ENCODE data around the gene ARL6IP4.
A peak's percentile ranks its signal among the peaks of the same experiment; 100 is the strongest.

ARL6IP4 gene

DNA sequence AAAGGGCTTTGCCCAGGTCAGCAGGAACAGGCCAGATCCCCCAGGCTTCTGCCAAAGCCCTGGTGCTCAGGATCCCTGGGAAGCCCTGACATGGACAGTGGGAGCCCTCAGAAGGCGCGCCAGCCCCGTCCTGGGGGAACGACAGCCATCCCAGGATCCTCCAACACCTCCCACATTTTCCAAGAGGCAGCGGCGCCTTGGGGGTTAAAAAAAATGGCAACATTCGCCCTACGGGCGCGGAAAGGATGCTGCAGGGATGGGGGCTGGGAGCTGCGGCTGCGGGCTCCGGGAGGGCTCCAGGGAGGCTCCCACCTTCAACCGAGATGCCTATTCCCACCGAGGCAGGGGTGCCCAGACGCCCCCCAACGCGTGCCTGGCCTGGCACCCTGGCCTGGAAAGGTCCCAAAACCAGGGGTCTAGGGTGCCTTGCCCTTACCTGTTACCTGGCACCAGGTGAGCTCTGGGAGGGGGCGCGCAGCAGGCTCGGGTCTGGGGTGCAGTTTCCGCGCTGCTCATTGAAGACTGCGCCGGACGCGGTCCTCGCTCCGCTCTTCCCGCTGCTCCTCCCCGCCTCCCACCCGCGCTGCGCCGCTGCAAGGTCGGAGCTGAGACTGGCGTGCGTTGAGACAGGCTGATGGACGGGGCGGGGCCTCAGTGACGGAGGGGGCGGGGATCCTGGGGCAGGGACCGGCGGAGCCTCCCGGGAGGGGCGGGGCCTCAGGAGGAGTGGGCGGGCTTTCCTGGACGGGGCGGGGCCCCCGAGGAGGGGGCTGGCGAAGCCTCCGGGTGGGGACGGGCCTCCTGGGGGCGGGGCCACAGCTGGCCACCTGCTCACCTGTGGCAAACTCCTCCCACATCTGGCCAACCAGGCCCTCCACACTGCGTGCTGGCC, 14.4 kb upstream of the ARL6IP4 start, which contains the start of gene ABCB9 (continued):
- TF ChIP-seq ZBTB7A (tag by site-specific recombination; IDR thresholded peaks at IDR 0.05; ENCODE audit: low read depth) (peak; percentile 66; the same call in 1 of the 2 replicates), ZBTB8A (tag by site-specific recombination; IDR thresholded peaks at IDR 0.05) (peak; percentile 68), GFI1B (tag by site-specific recombination; IDR thresholded peaks at IDR 0.05) (no peak), ZNF335 (tag by site-specific recombination; conservative IDR thresholded peaks at IDR 0.05) (peak; percentile 91), ZNF561 (tag by site-specific recombination; IDR thresholded peaks at IDR 0.05; ENCODE audit: borderline replicate concordance) (0 out of 2 replicates have a peak, but pooled peaks have one; percentile 31), TRIM28 (IDR thresholded peaks at IDR 0.05; ENCODE audit: borderline replicate concordance, low read length) (no peak), ZNF501 (tag by site-specific recombination; IDR thresholded peaks at IDR 0.05) (peak; percentile 93), ZBTB20 (tag by site-specific recombination; IDR thresholded peaks at IDR 0.05) (peak; percentile 72; the same call in 1 of the 2 replicates), ZNF391 (tag by site-specific recombination; IDR thresholded peaks at IDR 0.05; ENCODE audit: borderline replicate concordance, low read depth) (peak; percentile 35; the same call in 1 of the 2 replicates), SCRT2 (tag by site-specific recombination; IDR thresholded peaks at IDR 0.05) (peak; percentile 66; the same call in 1 of the 2 replicates), ZNF394 (tag by site-specific recombination; IDR thresholded peaks at IDR 0.05; ENCODE audit: borderline replicate concordance) (peak; percentile 39; the same call in 1 of the 2 replicates), SP3 (tag by site-specific recombination; IDR thresholded peaks at IDR 0.05) (peak; percentile 82), ZBTB17 (tag by site-specific recombination; IDR thresholded peaks at IDR 0.05) (peak; percentile 65), ZNF133 (tag by site-specific recombination; IDR thresholded peaks at IDR 0.05) (no peak), ZNF248 (tag by site-specific recombination; IDR thresholded peaks at IDR 0.05) (no peak), ZNF169 (tag by site-specific recombination; IDR thresholded peaks at IDR 0.05) (no peak), ZNF48 (tag by site-specific recombination; IDR thresholded peaks at IDR 0.05) (no peak), ZSCAN23 (tag by site-specific recombination; IDR thresholded peaks at IDR 0.05) (peak; percentile 51; the same call in 1 of the 2 replicates), ZSCAN30 (tag by site-specific recombination; IDR thresholded peaks at IDR 0.05) (peak; percentile 5; the same call in 1 of the 2 replicates), ZNF600 (tag by site-specific recombination; IDR thresholded peaks at IDR 0.05) (peak; percentile 87), YY1 (tag by site-specific recombination; IDR thresholded peaks at IDR 0.05) (peak; percentile 70; the same call in 1 of the 2 replicates), ZFP41 (tag by site-specific recombination; IDR thresholded peaks at IDR 0.05; ENCODE audit: borderline replicate concordance) (no peak)
- TF ChIP-seq, protein P1, sequence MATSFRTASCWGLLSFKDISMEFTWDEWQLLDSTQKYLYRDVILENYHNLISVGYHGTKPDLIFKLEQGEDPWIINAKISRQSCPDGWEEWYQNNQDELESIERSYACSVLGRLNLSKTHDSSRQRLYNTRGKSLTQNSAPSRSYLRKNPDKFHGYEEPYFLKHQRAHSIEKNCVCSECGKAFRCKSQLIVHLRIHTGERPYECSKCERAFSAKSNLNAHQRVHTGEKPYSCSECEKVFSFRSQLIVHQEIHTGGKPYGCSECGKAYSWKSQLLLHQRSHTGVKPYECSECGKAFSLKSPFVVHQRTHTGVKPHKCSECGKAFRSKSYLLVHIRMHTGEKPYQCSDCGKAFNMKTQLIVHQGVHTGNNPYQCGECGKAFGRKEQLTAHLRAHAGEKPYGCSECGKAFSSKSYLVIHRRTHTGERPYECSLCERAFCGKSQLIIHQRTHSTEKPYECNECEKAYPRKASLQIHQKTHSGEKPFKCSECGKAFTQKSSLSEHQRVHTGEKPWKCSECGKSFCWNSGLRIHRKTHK (tag by site-specific recombination; IDR thresholded peaks at IDR 0.05), result no peak
- TF ChIP-seq, protein P2, sequence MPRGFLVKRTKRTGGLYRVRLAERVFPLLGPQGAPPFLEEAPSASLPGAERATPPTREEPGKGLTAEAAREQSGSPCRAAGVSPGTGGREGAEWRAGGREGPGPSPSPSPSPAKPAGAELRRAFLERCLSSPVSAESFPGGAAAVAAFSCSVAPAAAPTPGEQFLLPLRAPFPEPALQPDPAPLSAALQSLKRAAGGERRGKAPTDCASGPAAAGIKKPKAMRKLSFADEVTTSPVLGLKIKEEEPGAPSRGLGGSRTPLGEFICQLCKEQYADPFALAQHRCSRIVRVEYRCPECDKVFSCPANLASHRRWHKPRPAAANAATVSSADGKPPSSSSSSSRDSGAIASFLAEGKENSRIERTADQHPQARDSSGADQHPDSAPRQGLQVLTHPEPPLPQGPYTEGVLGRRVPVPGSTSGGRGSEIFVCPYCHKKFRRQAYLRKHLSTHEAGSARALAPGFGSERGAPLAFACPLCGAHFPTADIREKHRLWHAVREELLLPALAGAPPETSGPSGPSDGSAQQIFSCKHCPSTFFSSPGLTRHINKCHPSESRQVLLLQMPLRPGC (tag by site-specific recombination; IDR thresholded peaks at IDR 0.05), result 0 out of 2 replicates have a peak, but pooled peaks have one; percentile 39
- TF ChIP-seq, protein P3, sequence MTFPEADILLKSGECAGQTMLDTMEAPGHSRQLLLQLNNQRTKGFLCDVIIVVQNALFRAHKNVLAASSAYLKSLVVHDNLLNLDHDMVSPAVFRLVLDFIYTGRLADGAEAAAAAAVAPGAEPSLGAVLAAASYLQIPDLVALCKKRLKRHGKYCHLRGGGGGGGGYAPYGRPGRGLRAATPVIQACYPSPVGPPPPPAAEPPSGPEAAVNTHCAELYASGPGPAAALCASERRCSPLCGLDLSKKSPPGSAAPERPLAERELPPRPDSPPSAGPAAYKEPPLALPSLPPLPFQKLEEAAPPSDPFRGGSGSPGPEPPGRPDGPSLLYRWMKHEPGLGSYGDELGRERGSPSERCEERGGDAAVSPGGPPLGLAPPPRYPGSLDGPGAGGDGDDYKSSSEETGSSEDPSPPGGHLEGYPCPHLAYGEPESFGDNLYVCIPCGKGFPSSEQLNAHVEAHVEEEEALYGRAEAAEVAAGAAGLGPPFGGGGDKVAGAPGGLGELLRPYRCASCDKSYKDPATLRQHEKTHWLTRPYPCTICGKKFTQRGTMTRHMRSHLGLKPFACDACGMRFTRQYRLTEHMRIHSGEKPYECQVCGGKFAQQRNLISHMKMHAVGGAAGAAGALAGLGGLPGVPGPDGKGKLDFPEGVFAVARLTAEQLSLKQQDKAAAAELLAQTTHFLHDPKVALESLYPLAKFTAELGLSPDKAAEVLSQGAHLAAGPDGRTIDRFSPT (tag by site-specific recombination; IDR thresholded peaks at IDR 0.05), result peak; percentile 79
- TF ChIP-seq, protein P4, sequence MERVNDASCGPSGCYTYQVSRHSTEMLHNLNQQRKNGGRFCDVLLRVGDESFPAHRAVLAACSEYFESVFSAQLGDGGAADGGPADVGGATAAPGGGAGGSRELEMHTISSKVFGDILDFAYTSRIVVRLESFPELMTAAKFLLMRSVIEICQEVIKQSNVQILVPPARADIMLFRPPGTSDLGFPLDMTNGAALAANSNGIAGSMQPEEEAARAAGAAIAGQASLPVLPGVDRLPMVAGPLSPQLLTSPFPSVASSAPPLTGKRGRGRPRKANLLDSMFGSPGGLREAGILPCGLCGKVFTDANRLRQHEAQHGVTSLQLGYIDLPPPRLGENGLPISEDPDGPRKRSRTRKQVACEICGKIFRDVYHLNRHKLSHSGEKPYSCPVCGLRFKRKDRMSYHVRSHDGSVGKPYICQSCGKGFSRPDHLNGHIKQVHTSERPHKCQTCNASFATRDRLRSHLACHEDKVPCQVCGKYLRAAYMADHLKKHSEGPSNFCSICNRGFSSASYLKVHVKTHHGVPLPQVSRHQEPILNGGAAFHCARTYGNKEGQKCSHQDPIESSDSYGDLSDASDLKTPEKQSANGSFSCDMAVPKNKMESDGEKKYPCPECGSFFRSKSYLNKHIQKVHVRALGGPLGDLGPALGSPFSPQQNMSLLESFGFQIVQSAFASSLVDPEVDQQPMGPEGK (tag by site-specific recombination; IDR thresholded peaks at IDR 0.05), result peak; percentile 74; the same call in 1 of the 2 replicates
